ENCODE measurements around the gene ERGIC1. TPM values are rescaled to one million over a fixed set of nuclear protein-coding genes. Genes with fewer than 3 reads are reported as not detected.

Gene ERGIC1
- total RNA-seq, 1 experiment from 2014 or later: 77.0 TPM

DNA sequence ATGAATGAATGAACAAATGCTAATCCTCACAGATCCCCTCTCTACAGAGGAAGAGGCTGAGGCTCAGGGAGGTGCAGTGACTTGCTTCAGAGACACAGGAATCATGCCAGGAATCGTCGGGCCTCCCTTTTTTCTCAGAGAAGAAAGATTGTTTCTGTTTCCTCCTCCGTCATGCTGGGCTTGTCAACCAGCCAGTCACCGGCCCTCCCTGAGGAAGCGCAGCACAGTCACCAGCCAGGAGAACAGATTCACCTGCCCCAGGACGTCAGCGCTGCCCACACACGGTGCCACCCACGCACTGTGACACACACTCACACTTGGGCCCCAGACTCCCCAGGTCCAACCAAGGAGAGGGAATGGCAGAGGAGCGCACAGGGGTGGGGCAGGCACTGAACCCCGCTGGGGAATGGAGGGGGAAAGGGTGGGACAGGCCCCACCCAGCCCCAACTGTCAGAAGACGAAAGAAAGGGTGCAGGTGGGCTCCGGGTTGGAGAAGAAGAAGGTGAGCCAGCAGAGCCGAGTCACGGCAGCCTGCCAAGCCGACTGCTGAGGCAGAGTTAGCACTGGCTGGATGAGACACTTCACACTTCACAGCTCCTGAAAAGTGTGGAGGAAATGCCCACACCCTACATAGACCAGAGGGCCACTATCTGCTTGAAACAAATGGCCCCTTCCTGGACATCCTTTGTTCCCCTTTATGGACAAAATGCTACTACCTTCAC, 13.8 kb upstream of the ERGIC1 start:
- Histone ChIP-seq H2BK15ac (ENCODE audit: low read depth, low read length) (no peak overlapping the region), H3K9ac (ENCODE audit: extremely low read depth, insufficient read length, low read length) (no peak overlapping the region), H3K27ac (ENCODE audit: insufficient read length, low read depth, low read length) (no peak overlapping the region), H3K56ac (ENCODE audit: insufficient read length, low read depth, low read length) (no peak overlapping the region), H2BK120ac (ENCODE audit: low read depth, low read length, poor library complexity, severe bottlenecking) (no peak overlapping the region), H2BK12ac (ENCODE audit: insufficient read length, low read depth, low read length) (no peak overlapping the region), H3K79me1 (ENCODE audit: insufficient read depth, low read depth, low read length, poor library complexity, severe bottlenecking) (no peaks in the 10 kb centered on the region), H2AK5ac (ENCODE audit: insufficient read length, low read length) (no peak overlapping the region), H4K8ac (replicated peaks; ENCODE audit: insufficient read length, low read depth, low read length) (no peak overlapping the region), H3K23ac (ENCODE audit: insufficient read length, low read depth, low read length) (no peak overlapping the region), H3K27me3 (ENCODE audit: insufficient read depth, low read length) (no peaks in the 10 kb centered on the region), H3K4me2 (ENCODE audit: insufficient read depth, insufficient read length, low read length) (no peak overlapping the region), H3K79me2 (ENCODE audit: insufficient read depth, low read length) (no peaks in the 10 kb centered on the region), H3K4ac (ENCODE audit: low read depth, low read length) (no peak overlapping the region), H3K23me2 (ENCODE audit: insufficient read length, low read depth, low read length, poor library complexity, severe bottlenecking) (no peaks in the 10 kb centered on the region), H2AFZ (ENCODE audit: low read length) (no peak overlapping the region), H2BK5ac (ENCODE audit: insufficient read length, low read length) (no peak overlapping the region), H4K5ac (ENCODE audit: insufficient read length, low read depth, low read length) (no peak overlapping the region), H4K20me1 (ENCODE audit: control insufficient read depth, insufficient read depth, insufficient read length) (no peaks in the 10 kb centered on the region), H3K4me1 (ENCODE audit: insufficient read depth, low read length) (no peaks in the 10 kb centered on the region), H3K18ac (ENCODE audit: insufficient read length, low read depth, low read length) (no peak overlapping the region), H3T11ph (ENCODE audit: low read length) (no peak overlapping the region), H2BK20ac (ENCODE audit: low read depth, low read length, poor library complexity, severe bottlenecking) (no peak overlapping the region), H3K9me3 (ENCODE audit: control insufficient read depth, low read depth, low read length) (no peaks in the 10 kb centered on the region), H4K91ac (ENCODE audit: insufficient read length, low read depth, low read length) (no peak overlapping the region), H3K14ac (ENCODE audit: insufficient read depth, low read length) (no peak overlapping the region)
- no peak for DNase-seq
- WGBS (ENCODE audit: extremely low coverage, insufficient read length, low lambda C conversion rate): no CpG with 5 or more reads among the region's 16 CpGs
- Mint-ChIP-seq H3K27ac (no peak overlapping the region), H3K36me3 (ENCODE audit: insufficient read depth in 1 of 3, low read depth in 3 of 3) (peaks cover 0 to 2% (median 1%) of the 10 kb centered on the region in 3 experiments; a peak in 4 of 7 replicates), H3K27me3 (ENCODE audit: low read depth) (peaks cover 39% of the 10 kb centered on the region), H3K4me3 (no peak overlapping the region), H3K9me3 (peaks cover 1 to 2% of the 10 kb centered on the region in 2 experiments; a peak in 4 of 5 replicates), H3K4me1 (peaks cover 18 to 24% of the 10 kb centered on the region in 2 experiments)
- TF ChIP-seq, protein P1, sequence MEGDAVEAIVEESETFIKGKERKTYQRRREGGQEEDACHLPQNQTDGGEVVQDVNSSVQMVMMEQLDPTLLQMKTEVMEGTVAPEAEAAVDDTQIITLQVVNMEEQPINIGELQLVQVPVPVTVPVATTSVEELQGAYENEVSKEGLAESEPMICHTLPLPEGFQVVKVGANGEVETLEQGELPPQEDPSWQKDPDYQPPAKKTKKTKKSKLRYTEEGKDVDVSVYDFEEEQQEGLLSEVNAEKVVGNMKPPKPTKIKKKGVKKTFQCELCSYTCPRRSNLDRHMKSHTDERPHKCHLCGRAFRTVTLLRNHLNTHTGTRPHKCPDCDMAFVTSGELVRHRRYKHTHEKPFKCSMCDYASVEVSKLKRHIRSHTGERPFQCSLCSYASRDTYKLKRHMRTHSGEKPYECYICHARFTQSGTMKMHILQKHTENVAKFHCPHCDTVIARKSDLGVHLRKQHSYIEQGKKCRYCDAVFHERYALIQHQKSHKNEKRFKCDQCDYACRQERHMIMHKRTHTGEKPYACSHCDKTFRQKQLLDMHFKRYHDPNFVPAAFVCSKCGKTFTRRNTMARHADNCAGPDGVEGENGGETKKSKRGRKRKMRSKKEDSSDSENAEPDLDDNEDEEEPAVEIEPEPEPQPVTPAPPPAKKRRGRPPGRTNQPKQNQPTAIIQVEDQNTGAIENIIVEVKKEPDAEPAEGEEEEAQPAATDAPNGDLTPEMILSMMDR (conservative IDR thresholded peaks at IDR 0.05): no peak

All from H9 (cell line).